GM12874 (cell line): ENCODE measurements around the gene FMN2.

Experiments
- TF ChIP-seq, protein P1 (sequence below): IDR thresholded peaks from 2 replicates; pipeline ENCODE4 v1.5.1; 2011; ENCODE audit warnings: low read depth, mild to moderate bottlenecking, control low read depth, low read length, moderate library complexity; ENCODE audit not compliant: insufficient read depth

Gene FMN2

DNA sequence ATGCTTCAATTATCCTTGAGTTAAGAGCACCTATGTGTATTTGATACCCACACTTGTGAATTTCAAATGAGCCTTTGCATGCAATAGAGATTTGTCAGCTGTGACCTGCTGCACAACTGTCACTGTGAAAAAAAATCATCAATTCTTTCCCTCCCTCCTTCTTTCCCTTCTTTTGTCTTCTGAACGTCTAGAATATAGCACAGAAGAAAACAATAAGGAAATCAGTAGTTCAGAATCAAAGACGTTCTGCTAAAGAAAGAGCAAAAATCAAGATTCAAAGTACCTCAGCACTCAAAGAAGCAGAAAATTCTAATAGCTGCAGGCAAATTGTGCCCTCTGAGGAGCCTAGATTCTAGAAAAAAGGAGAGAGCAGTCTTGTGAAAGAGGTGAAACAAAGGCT is 1.7 kb upstream of the FMN2 start:
- TF ChIP-seq, protein P1, sequence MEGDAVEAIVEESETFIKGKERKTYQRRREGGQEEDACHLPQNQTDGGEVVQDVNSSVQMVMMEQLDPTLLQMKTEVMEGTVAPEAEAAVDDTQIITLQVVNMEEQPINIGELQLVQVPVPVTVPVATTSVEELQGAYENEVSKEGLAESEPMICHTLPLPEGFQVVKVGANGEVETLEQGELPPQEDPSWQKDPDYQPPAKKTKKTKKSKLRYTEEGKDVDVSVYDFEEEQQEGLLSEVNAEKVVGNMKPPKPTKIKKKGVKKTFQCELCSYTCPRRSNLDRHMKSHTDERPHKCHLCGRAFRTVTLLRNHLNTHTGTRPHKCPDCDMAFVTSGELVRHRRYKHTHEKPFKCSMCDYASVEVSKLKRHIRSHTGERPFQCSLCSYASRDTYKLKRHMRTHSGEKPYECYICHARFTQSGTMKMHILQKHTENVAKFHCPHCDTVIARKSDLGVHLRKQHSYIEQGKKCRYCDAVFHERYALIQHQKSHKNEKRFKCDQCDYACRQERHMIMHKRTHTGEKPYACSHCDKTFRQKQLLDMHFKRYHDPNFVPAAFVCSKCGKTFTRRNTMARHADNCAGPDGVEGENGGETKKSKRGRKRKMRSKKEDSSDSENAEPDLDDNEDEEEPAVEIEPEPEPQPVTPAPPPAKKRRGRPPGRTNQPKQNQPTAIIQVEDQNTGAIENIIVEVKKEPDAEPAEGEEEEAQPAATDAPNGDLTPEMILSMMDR, result no peak

- TF ChIP-seq, protein P1, result no peak
Measured at GRCh38 chr1:240090957-240091600, 604 bp upstream of the FMN2 start.

- TF ChIP-seq, protein P1, result no peak
Measured at GRCh38 chr1:240092301-240093119, 827 bp downstream of the FMN2 start.

DNA sequence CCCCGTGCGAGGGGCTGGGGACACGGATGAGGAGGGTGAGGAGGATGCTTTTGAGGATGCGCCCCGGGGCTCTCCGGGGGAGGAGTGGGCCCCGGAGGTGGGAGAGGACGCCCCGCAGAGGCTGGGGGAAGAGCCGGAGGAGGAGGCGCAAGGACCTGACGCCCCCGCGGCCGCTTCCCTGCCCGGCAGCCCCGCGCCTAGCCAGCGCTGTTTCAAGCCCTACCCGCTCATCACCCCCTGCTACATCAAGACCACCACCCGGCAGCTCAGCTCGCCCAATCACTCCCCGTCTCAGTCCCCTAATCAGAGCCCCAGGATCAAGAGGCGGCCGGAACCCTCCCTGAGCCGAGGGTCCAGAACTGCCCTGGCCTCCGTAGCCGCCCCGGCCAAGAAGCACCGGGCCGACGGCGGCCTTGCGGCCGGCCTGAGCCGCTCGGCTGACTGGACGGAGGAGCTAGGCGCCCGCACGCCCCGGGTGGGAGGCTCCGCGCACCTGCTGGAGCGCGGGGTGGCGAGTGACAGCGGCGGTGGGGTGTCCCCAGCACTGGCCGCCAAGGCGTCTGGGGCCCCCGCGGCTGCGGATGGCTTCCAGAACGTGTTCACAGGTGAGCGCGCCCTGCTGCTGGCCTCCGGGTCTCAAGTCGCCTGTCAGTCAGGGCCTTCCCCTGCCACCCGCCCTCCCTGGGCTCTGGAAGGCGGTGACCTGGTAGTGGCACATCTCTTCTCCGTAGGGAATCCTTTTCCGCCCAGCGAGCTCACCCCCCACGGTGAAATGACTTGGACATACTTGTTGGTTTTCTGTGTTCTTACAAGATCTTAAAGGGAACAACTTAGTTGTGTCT is 1.7 kb downstream of the FMN2 start:
- TF ChIP-seq, protein P1, result no peak

GRCh38 chr1:240094041-240094722 is 2.5 kb downstream of the FMN2 start:
- TF ChIP-seq, protein P1, result no peak

GRCh38 chr1:240096974-240097373 is 5.3 kb downstream of the FMN2 start:
- TF ChIP-seq, protein P1, result no peak
